DMS153 treated with DMSO at 0.1 percent for 48 hours (cell line): Measurements from ENCODE around the gene CDCA7L.
"Not testable (repeated sequence)": the region's sequence is repeated elsewhere in the genome, so short reads cannot be mapped to it uniquely, and the experiment has no call there.

Source experiments
- DNase-seq: peaks from one replicate; lab custom pipeline; 2025; ENCODE audit not compliant: unreplicated experiment; lab: John Stamatoyannopoulos, UW

Gene CDCA7L

GRCh38 chr7:21911341-21911875 is 34.3 kb downstream of the CDCA7L start:
- no peak for DNase-seq

- DNase-seq = no peak
Measured at GRCh38 chr7:21910253-21910652, 35.4 kb downstream of the CDCA7L start.

- DNase-seq = no peak
Measured at GRCh38 chr7:21908746-21909145, 37.0 kb downstream of the CDCA7L start.

GRCh38 chr7:21903020-21903786 is 42.5 kb downstream of the CDCA7L start:
- no peak for DNase-seq

GRCh38 chr7:21902240-21902639 is 43.5 kb downstream of the CDCA7L start:
- DNase-seq = no peak

GRCh38 chr7:21898265-21898930 is 47.3 kb downstream of the CDCA7L start:
- no peak for DNase-seq

GRCh38 chr7:21893401-21893800 is 52.3 kb downstream of the CDCA7L start:
- no peak for DNase-seq

- DNase-seq = no peak
Measured at GRCh38 chr7:21891291-21891690, 54.4 kb downstream of the CDCA7L start.

- no peak for DNase-seq
Measured at GRCh38 chr7:21887779-21888178, 57.9 kb downstream of the CDCA7L start.

GRCh38 chr7:21887353-21887752 is 58.3 kb downstream of the CDCA7L start:
- no peak for DNase-seq

GRCh38 chr7:21886396-21886795 is 59.3 kb downstream of the CDCA7L start:
- DNase-seq = no peak

- no peak for DNase-seq
Measured at GRCh38 chr7:21884496-21884895, 61.2 kb downstream of the CDCA7L start.

GRCh38 chr7:21883501-21883900 is 62.2 kb downstream of the CDCA7L start:
- not testable (repeated sequence) for DNase-seq

- DNase-seq = no peak
Measured at GRCh38 chr7:21883069-21883468, 62.6 kb downstream of the CDCA7L start.

- DNase-seq = no peak
Measured at GRCh38 chr7:21869785-21870402, 75.8 kb downstream of the CDCA7L start.

- no peak for DNase-seq
Measured at GRCh38 chr7:21868576-21868850, 77.2 kb downstream of the CDCA7L start.

GRCh38 chr7:21867816-21868575 is 77.7 kb downstream of the CDCA7L start:
- no peak for DNase-seq

- no peak for DNase-seq
Measured at GRCh38 chr7:21867226-21867625, 78.5 kb downstream of the CDCA7L start.

- DNase-seq = no peak
Measured at GRCh38 chr7:21866731-21867130, 79.0 kb downstream of the CDCA7L start.

GRCh38 chr7:21865631-21866204 is 80.0 kb downstream of the CDCA7L start:
- DNase-seq = not testable (repeated sequence)

GRCh38 chr7:21851559-21851967 is 94.1 kb downstream of the CDCA7L start:
- DNase-seq = no peak
